Neutrophil (primary cell): Measurements from ENCODE around the gene DEAF1.
A peak's percentile ranks its signal among the peaks of the same experiment; 100 is the strongest.

Experiments used
- H3K27ac ChIP-seq: fragments of 200-600 bp; sonication (generic); 2 replicates; pipeline ENCODE4 v1.5.1; 2016; ENCODE audit warnings: mild to moderate bottlenecking, moderate library complexity
- H3K27me3 ChIP-seq: fragments of 200-600 bp; sonication (generic); 2 replicates; pipeline ENCODE4 v1.6.0; 2016; ENCODE audit warnings: mild to moderate bottlenecking
- H3K36me3 ChIP-seq: fragments of 200-600 bp; sonication (generic); 2 replicates; pipeline ENCODE4 v1.5.1; 2017
- H3K4me1 ChIP-seq, 2 experiments: fragments of 200-600 bp in 1 of 2; sonication (generic) in 1 of 2; 1 replicate in 1 of 2; 2 replicates in 1 of 2; pipeline versions ENCODE4 v1.5.1 to v1.6.1; 2013 to 2016; ENCODE audit warnings: low read depth in 1 of 2, low read length in 1 of 2, mild to moderate bottlenecking in 1 of 2, moderate library complexity in 1 of 2; ENCODE audit not compliant: control insufficient read depth in 1 of 2, insufficient read depth in 1 of 2
- H3K4me3 ChIP-seq, 2 experiments: fragments of 200-600 bp in 1 of 2; sonication (generic) in 1 of 2; 1 replicate in 1 of 2; 2 replicates in 1 of 2; pipeline ENCODE4 v1.5.1; 2013 to 2016; ENCODE audit warnings: low read depth in 1 of 2, low read length in 1 of 2, mild to moderate bottlenecking in 1 of 2, moderate library complexity in 1 of 2
- H3K9me3 ChIP-seq: fragments of 200-600 bp; sonication (generic); 2 replicates; pipeline ENCODE4 v1.5.1; 2016
- TF ChIP-seq, protein P1 (sequence below): fragments of 200-600 bp; sonication (generic); IDR thresholded peaks from 2 replicates; pipeline ENCODE4 v1.5.1; 2016; ENCODE audit warnings: antibody characterized with exemption

The DEAF1 gene

DNA sequence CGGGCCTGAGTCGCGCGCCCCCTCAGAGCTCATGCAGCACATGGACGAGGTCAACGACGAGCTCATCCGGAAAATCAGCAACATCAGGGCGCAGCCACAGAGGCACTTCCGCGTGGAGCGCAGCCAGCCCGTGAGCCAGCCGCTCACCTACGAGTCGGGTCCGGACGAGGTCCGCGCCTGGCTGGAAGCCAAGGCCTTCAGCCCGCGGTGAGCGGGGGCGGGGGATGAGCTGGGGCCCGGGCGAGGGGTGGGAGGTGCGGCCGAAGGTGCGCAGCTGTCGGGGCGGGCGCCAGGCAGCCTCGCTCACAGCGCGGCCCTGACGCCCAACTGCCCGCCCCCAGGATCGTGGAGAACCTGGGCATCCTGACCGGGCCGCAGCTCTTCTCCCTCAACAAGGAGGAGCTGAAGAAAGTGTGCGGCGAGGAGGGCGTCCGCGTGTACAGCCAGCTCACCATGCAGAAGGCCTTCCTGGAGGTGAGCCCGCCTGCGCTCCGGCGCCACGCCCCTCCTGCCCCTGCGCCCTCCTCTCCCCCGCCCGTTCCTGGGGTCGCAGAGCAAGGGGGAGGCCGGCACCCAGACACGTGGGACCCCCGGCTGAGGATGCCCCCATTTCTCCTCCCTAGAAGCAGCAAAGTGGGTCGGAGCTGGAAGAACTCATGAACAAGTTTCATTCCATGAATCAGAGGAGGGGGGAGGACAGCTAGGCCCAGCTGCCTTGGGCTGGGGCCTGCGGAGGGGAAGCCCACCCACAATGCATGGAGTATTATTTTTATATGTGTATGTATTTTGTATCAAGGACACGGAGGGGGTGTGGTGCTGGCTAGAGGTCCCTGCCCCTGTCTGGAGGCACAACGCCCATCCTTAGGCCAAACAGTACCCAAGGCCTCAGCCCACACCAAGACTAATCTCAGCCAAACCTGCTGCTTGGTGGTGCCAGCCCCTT lies 31.5 kb upstream of the DEAF1 start:
- Histone ChIP-seq H3K4me1 (peaks cover 61 to 72% of the 10 kb centered on the region in 2 experiments), H3K9me3 (no peaks in the 10 kb centered on the region), H3K4me3 (peak overlapping the region; percentile 47 to 73), H3K36me3 (no peaks in the 10 kb centered on the region), H3K27me3 (peaks cover 42% of the 10 kb centered on the region), H3K27ac (peak overlapping the region; percentile 69)
- TF ChIP-seq, protein P1, sequence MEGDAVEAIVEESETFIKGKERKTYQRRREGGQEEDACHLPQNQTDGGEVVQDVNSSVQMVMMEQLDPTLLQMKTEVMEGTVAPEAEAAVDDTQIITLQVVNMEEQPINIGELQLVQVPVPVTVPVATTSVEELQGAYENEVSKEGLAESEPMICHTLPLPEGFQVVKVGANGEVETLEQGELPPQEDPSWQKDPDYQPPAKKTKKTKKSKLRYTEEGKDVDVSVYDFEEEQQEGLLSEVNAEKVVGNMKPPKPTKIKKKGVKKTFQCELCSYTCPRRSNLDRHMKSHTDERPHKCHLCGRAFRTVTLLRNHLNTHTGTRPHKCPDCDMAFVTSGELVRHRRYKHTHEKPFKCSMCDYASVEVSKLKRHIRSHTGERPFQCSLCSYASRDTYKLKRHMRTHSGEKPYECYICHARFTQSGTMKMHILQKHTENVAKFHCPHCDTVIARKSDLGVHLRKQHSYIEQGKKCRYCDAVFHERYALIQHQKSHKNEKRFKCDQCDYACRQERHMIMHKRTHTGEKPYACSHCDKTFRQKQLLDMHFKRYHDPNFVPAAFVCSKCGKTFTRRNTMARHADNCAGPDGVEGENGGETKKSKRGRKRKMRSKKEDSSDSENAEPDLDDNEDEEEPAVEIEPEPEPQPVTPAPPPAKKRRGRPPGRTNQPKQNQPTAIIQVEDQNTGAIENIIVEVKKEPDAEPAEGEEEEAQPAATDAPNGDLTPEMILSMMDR = peak; percentile 20

- Histone ChIP-seq H3K36me3 (no peaks in the 10 kb centered on the region), H3K4me1 (peaks cover 67 to 80% of the 10 kb centered on the region in 2 experiments), H3K9me3 (no peaks in the 10 kb centered on the region), H3K27ac (peak overlapping the region; percentile 69), H3K27me3 (peaks cover 50% of the 10 kb centered on the region), H3K4me3 (peak overlapping the region in 1 of 2 experiments; percentile 73)
- TF ChIP-seq, protein P1 = no peak
Observed at GRCh38 chr11:725624-726202, 30.7 kb upstream of the DEAF1 start.

DNA sequence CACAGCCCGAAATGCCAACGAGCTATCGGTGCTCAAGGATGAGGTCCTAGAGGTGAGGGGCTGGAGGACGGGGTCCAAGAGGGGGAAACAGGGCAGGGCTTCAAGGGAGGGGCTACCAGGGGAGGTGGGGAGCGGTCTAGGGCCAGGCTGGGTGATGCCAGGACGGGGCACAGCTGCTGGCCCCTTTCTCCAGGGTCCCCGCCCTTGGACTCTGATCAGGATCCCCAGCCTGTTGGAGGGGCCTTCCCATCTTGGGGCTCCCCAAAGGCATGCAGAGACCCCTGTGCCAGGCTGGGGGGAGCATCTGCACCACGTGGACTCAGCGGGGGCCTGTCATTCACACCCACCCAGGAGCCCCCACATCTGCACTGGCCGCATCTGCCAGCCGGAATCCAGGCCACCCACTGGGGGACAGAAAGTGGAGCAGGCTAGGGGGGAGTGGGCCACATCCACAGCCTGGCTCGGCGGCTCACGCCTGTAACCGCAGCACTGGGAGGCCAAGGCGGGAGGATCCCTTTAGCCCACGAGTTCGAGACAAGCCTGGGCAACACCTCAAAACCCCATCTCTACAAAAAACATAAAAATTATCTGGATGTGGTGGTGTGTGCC lies 29.9 kb upstream of the DEAF1 start:
- TF ChIP-seq, protein P1 = no peak
- Histone ChIP-seq H3K4me3 (no peak overlapping the region), H3K4me1 (peaks cover 66 to 77% of the 10 kb centered on the region in 2 experiments), H3K36me3 (no peaks in the 10 kb centered on the region), H3K27ac (no peak overlapping the region), H3K9me3 (no peaks in the 10 kb centered on the region), H3K27me3 (peaks cover 58% of the 10 kb centered on the region)

- H3K4me1 ChIP-seq = peaks cover 59 to 70% of the 10 kb centered on the region in 2 experiments
- no peak overlapping the region for H3K4me3 ChIP-seq
- no peaks in the 10 kb centered on the region for H3K9me3 ChIP-seq
- no peak overlapping the region for H3K27ac ChIP-seq
- H3K36me3 ChIP-seq = no peaks in the 10 kb centered on the region
- H3K27me3 ChIP-seq = peaks cover 65% of the 10 kb centered on the region
- TF ChIP-seq, protein P1 = no peak
Observed at GRCh38 chr11:724049-724777, 29.2 kb upstream of the DEAF1 start.
